ENCODE data around the gene ZIC1.

ZIC1 gene

DNA sequence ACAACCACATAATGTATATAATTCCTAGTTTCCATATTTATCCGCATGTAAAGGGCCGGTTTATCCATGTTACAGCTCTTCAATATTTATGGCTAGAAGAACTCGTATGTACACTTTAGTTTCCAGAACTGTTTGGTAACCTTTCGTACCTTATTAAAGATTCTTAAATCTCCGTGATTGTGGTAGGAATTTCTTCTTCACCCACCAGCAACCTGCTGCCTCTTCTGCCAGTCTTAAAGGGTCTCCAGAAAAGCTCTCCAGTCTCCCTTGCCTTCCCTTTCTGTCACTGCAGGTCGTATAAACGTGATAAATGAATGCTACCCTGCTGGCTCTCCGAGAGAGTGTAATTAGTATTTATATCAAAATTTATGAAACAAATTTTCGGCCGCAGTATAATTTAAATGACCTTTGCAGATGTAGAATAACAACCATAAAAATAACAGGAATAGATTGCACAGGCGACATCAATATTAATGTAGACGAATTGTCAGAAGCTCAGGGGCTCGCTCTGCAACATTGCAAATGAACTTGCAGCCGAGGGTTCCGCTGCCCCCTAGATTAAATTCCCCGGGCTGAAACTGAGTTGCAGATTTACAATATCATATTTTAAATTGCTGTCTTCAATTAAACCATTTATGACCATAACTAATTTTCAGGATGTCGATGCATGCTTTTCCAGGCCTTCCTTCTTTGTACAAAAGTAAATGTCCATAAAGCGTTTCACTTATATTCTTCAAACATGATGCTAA is 5.4 kb downstream of the ZIC1 start:
- no peaks in the 10 kb centered on the region for H3K27me3 ChIP-seq (replicated peaks; ENCODE audit: insufficient read depth, low read length)
- H3K4me2 ChIP-seq (ENCODE audit: low read depth, low read length) = no peak overlapping the region
- TF ChIP-seq CTCF (IDR thresholded peaks at IDR 0.05; ENCODE audit: low read length) (no peak), EZH2 (optimal IDR thresholded peaks at IDR 0.05; ENCODE audit: low read depth, low read length) (no peak), EZH2phosphoT487 (IDR thresholded peaks at IDR 0.05; ENCODE audit: low read length) (no peak)
- no peaks in the 10 kb centered on the region for H4K20me1 ChIP-seq (ENCODE audit: insufficient read depth, low read length)
- H2AFZ ChIP-seq (ENCODE audit: low read length) = no peak overlapping the region
- no peaks in the 10 kb centered on the region for H3K79me2 ChIP-seq (ENCODE audit: low read length)
- H3F3A ChIP-seq (ENCODE audit: insufficient read depth, low read length) = no peaks in the 10 kb centered on the region
- H3K36me3 ChIP-seq (replicated peaks; ENCODE audit: insufficient read depth, low read length) = no peaks in the 10 kb centered on the region
- no peak for DNase-seq
- no peaks in the 10 kb centered on the region for H3K9me3 ChIP-seq (replicated peaks; ENCODE audit: insufficient read depth, low read length)
- H3K4me1 ChIP-seq (ENCODE audit: low read length) = peaks cover 9% of the 10 kb centered on the region; the same call in 1 of the 2 replicates
- no peaks in the 10 kb centered on the region for H3K9me2 ChIP-seq (replicated peaks; ENCODE audit: insufficient read depth, low read length)
- H3K9ac ChIP-seq (ENCODE audit: low read length) = no peak overlapping the region
- no peak overlapping the region for H3K4me3 ChIP-seq (ENCODE audit: low read length)
- no peak overlapping the region for H3K27ac ChIP-seq (ENCODE audit: low read length)

DNA sequence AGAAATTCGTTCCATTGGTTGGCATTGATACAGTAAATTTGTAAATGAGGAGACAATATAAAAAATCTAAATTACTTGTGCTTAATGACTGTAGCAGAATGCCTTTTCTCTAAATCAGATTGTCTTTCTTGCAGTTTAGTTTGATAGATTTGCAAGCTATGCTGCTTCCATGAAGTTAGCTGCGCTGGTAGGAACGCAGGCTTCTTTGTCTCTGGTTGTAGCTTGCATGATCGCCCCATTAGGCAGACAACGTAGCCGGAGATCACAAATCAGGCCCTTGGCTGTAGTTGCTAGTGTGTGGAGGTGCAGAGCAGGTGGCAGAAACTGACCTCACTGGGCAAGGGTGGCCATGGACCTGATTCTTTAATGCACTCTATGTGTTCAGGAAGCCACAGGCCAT is 6.1 kb downstream of the ZIC1 start:
- no peak for DNase-seq

DNA sequence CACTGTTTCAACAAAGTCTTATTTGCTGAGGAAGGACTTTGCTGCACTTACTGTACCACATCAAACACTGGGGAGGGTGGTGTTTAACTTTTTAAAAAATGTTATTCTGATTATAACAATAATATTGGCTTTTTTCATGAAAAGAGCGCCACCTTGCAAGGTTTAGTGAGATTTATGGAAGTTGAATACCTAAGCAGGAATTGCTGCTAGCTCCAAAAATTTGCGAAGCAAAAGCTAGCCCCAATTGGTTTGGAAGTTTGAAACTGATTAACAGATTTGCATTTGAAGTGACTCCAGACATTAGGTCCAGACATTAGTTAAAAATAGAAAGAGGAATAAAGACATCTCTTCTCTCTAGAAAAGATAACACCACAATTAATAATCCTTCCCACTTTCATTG is 6.7 kb downstream of the ZIC1 start:
- H3K27me3 ChIP-seq (replicated peaks; ENCODE audit: insufficient read depth, low read length) = no peaks in the 10 kb centered on the region
- no peaks in the 10 kb centered on the region for H3F3A ChIP-seq (ENCODE audit: insufficient read depth, low read length)
- H3K9me2 ChIP-seq (replicated peaks; ENCODE audit: insufficient read depth, low read length) = no peaks in the 10 kb centered on the region
- H3K4me3 ChIP-seq (ENCODE audit: low read length) = no peak overlapping the region
- peaks cover 9% of the 10 kb centered on the region; the same call in 1 of the 2 replicates for H3K4me1 ChIP-seq (ENCODE audit: low read length)
- H3K79me2 ChIP-seq (ENCODE audit: low read length) = no peaks in the 10 kb centered on the region
- TF ChIP-seq CTCF (IDR thresholded peaks at IDR 0.05; ENCODE audit: low read length) (no peak), EZH2 (optimal IDR thresholded peaks at IDR 0.05; ENCODE audit: low read depth, low read length) (no peak), EZH2phosphoT487 (IDR thresholded peaks at IDR 0.05; ENCODE audit: low read length) (no peak)
- H3K27ac ChIP-seq (ENCODE audit: low read length) = no peak overlapping the region
- H3K9ac ChIP-seq (ENCODE audit: low read length) = no peak overlapping the region
- no peak overlapping the region for H2AFZ ChIP-seq (ENCODE audit: low read length)
- H3K4me2 ChIP-seq (ENCODE audit: low read depth, low read length) = no peak overlapping the region
- H3K9me3 ChIP-seq (replicated peaks; ENCODE audit: insufficient read depth, low read length) = no peaks in the 10 kb centered on the region
- no peak for DNase-seq
- no peaks in the 10 kb centered on the region for H3K36me3 ChIP-seq (replicated peaks; ENCODE audit: insufficient read depth, low read length)
- no peaks in the 10 kb centered on the region for H4K20me1 ChIP-seq (ENCODE audit: insufficient read depth, low read length)

More for the DNA sequence above, 6.1 kb downstream of the ZIC1 start:
- Histone ChIP-seq H2AFZ (ENCODE audit: low read length) (no peak overlapping the region), H3F3A (ENCODE audit: insufficient read depth, low read length) (no peaks in the 10 kb centered on the region), H3K9me2 (replicated peaks; ENCODE audit: insufficient read depth, low read length) (no peaks in the 10 kb centered on the region), H3K27me3 (replicated peaks; ENCODE audit: insufficient read depth, low read length) (no peaks in the 10 kb centered on the region), H3K9me3 (replicated peaks; ENCODE audit: insufficient read depth, low read length) (no peaks in the 10 kb centered on the region), H3K4me2 (ENCODE audit: low read depth, low read length) (no peak overlapping the region), H3K36me3 (replicated peaks; ENCODE audit: insufficient read depth, low read length) (no peaks in the 10 kb centered on the region), H3K9ac (ENCODE audit: low read length) (no peak overlapping the region), H3K4me1 (ENCODE audit: low read length) (peaks cover 9% of the 10 kb centered on the region; the same call in 1 of the 2 replicates), H3K79me2 (ENCODE audit: low read length) (no peaks in the 10 kb centered on the region), H3K27ac (ENCODE audit: low read length) (no peak overlapping the region), H3K4me3 (ENCODE audit: low read length) (no peak overlapping the region), H4K20me1 (ENCODE audit: insufficient read depth, low read length) (no peaks in the 10 kb centered on the region)
- TF ChIP-seq CTCF (IDR thresholded peaks at IDR 0.05; ENCODE audit: low read length) (no peak), EZH2 (optimal IDR thresholded peaks at IDR 0.05; ENCODE audit: low read depth, low read length) (no peak), EZH2phosphoT487 (IDR thresholded peaks at IDR 0.05; ENCODE audit: low read length) (no peak)

Measured in MM.1S (cell line).